ENCODE results near the gene EDIL3.

GRCh38 chr5:84253946-84254345 is 130.7 kb downstream of the EDIL3 start:
- TF ChIP-seq NCOA4 (IDR thresholded peaks at IDR 0.05; ENCODE audit: partially characterized antibody) (no peak), GABPA (tag; conservative IDR thresholded peaks at IDR 0.05; ENCODE audit: low read depth) (no peak), TBP (optimal IDR thresholded peaks at IDR 0.05; ENCODE audit: low read depth, low read length) (no peak), XRCC3 (IDR thresholded peaks at IDR 0.05) (no peak), EP300 (IDR thresholded peaks at IDR 0.05; ENCODE audit: low read length) (no peak), CTCF (IDR thresholded peaks at IDR 0.05 in 2 of 3, conservative IDR thresholded peaks at IDR 0.05 in 1 of 3; ENCODE audit: insufficient read depth in 2 of 3, low read depth in 1 of 3, low read length in 3 of 3) (no peak), TAF1 (IDR thresholded peaks at IDR 0.05; ENCODE audit: control insufficient read depth, extremely low read depth, insufficient read depth, low read length, severe bottlenecking) (no peak), ZNF277 (CRISPR knock-in tag; IDR thresholded peaks at IDR 0.05; ENCODE audit: borderline replicate concordance) (no peak)
- TF ChIP-seq, protein P1, sequence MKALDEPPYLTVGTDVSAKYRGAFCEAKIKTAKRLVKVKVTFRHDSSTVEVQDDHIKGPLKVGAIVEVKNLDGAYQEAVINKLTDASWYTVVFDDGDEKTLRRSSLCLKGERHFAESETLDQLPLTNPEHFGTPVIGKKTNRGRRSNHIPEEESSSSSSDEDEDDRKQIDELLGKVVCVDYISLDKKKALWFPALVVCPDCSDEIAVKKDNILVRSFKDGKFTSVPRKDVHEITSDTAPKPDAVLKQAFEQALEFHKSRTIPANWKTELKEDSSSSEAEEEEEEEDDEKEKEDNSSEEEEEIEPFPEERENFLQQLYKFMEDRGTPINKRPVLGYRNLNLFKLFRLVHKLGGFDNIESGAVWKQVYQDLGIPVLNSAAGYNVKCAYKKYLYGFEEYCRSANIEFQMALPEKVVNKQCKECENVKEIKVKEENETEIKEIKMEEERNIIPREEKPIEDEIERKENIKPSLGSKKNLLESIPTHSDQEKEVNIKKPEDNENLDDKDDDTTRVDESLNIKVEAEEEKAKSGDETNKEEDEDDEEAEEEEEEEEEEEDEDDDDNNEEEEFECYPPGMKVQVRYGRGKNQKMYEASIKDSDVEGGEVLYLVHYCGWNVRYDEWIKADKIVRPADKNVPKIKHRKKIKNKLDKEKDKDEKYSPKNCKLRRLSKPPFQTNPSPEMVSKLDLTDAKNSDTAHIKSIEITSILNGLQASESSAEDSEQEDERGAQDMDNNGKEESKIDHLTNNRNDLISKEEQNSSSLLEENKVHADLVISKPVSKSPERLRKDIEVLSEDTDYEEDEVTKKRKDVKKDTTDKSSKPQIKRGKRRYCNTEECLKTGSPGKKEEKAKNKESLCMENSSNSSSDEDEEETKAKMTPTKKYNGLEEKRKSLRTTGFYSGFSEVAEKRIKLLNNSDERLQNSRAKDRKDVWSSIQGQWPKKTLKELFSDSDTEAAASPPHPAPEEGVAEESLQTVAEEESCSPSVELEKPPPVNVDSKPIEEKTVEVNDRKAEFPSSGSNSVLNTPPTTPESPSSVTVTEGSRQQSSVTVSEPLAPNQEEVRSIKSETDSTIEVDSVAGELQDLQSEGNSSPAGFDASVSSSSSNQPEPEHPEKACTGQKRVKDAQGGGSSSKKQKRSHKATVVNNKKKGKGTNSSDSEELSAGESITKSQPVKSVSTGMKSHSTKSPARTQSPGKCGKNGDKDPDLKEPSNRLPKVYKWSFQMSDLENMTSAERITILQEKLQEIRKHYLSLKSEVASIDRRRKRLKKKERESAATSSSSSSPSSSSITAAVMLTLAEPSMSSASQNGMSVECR (CRISPR knock-in tag; IDR thresholded peaks at IDR 0.05): no peak
- TF ChIP-seq, protein P2, sequence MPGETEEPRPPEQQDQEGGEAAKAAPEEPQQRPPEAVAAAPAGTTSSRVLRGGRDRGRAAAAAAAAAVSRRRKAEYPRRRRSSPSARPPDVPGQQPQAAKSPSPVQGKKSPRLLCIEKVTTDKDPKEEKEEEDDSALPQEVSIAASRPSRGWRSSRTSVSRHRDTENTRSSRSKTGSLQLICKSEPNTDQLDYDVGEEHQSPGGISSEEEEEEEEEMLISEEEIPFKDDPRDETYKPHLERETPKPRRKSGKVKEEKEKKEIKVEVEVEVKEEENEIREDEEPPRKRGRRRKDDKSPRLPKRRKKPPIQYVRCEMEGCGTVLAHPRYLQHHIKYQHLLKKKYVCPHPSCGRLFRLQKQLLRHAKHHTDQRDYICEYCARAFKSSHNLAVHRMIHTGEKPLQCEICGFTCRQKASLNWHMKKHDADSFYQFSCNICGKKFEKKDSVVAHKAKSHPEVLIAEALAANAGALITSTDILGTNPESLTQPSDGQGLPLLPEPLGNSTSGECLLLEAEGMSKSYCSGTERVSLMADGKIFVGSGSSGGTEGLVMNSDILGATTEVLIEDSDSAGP (CRISPR knock-in tag; IDR thresholded peaks at IDR 0.05): no peak

Data from K562 (cell line).